GM18526 (cell line): ENCODE data around the gene MAP3K7.

ENCODE experiments used
- POLR2A ChIP-seq: IDR thresholded peaks from 3 replicates; pipeline ENCODE4 v1.6.1; 2011; ENCODE audit not compliant: insufficient read length; ENCODE audit errors: extremely low read depth

The MAP3K7 gene

GRCh38 chr6:90583836-90584481 is 2.9 kb downstream of the MAP3K7 start:
- no peak for TF ChIP-seq POLR2A

DNA sequence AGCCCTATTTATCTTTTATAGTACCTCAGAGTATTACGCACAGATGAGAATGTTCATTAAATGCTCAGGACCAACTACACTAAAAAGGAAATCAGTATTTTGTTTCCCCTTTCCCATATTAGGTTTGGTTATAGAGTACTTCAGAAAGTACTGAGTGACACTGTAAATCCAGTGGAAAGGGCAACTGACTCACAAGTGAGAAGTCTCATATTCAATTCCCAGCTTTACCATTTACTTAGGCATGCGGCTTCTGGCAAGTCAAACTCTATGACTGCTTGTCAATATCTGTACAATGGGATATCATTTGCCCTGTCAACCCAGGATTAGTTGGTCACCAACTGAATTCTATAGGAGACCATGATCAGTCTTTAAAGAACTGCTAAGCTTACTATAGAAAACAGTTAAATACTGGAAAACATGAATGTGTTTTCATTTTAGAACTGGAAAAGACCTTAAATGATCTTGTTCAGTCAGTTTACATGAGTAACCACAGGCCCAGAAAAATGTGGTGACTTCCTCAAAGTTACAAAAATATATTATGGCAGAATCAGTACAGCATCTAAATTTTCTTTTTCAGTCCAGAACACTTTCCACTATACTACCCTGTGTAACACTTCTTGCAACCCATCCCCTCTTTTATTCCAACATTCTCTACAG is 3.6 kb downstream of the MAP3K7 start:
- TF ChIP-seq POLR2A: no peak

GRCh38 chr6:90581146-90581545 is 5.7 kb downstream of the MAP3K7 start:
- TF ChIP-seq POLR2A: no peak

DNA sequence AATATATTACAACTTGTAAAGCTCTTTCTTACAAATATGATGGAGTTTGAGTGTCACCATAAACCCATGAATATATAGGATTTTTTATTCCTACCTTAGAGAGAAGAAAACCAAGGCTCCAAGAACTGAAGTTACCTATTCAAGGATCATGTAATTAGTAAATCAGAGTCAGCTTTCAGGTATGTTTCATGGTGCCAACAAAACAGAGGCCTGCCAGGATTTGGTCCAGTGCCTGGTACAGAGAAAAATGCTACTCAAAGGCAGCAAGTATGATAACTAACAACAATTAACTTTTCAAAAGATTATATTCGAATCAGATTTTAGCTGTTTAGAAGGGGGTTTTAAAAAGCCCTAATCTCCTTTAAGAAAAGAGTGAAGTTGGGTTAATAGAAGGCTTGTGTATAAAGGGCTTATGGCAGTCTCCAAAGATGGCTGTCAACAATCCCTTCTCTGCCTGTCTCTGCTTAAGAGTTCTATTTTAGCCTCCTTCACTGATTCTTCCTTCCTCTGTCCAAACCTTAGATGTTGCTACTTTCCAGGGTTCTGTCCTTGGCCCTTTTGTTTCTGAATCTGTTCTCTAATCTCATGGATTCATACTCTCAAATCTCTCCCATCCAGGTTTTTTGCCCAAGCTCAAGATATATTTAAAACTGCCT is 7.8 kb downstream of the MAP3K7 start:
- TF ChIP-seq POLR2A: no peak

GRCh38 chr6:90575267-90575666 is 11.6 kb downstream of the MAP3K7 start:
- TF ChIP-seq POLR2A: no peak

DNA sequence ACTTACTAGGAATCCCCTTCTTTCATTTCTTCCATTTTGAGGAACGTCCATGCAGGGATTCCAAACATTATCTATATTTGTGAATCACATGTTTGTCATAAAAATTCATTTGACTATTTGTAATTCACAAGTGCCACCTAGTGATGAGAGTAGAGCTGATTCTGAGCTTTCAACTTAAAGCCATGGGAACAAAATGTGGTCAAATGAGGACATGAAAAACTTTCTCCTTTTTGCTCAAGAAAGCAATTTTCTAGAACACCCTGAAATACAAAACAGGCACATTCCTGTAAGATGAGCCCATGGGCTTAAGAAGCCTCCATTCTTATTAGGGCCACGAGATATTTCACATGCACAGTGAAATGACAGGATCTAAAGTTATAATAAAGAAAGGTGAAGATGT is 12.3 kb downstream of the MAP3K7 start:
- TF ChIP-seq POLR2A: no peak

GRCh38 chr6:90573624-90574023 is 13.2 kb downstream of the MAP3K7 start:
- TF ChIP-seq POLR2A: no peak

GRCh38 chr6:90572856-90573255 is 14.0 kb downstream of the MAP3K7 start:
- TF ChIP-seq POLR2A: no peak

DNA sequence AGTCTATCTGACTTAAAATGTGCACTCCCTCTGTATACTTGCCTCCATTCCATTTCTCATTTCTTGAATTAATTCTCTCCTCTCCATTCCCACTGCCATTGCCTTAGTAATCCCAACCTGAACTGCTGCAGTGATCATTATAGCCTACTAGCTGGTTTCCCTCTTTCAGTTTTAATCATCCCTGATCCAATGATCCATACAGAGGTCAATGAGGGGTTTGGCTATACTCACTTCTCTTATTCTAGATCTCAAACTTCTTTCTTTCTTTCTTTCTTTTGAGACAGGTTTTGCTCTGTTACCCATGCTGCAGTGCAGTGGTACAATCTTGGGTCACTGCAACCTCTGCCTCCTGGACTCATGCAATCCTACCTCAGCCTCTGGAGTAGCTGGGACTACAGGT is 17.6 kb downstream of the MAP3K7 start:
- no peak for TF ChIP-seq POLR2A

DNA sequence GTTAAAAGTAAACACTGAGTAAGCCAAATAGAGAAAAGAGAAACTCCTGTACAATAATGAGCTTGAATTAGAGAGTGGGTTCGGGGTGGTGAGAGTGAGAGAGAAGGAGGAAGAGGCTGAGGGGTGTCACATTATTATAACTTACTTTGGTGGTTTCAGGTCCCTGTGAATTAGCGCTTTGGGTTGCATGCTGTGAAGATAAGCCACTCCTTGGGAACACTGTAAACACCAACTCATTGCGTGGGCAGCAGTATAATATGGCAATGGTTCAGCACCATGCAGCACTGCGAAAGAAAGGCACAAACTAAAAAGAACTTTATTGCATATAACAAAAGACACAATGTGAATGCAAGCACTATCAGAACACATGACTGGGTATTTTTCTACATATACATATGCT is 26.9 kb downstream of the MAP3K7 start:
- no peak for TF ChIP-seq POLR2A

GRCh38 chr6:90557006-90557405 is 29.9 kb downstream of the MAP3K7 start:
- TF ChIP-seq POLR2A: no peak

DNA sequence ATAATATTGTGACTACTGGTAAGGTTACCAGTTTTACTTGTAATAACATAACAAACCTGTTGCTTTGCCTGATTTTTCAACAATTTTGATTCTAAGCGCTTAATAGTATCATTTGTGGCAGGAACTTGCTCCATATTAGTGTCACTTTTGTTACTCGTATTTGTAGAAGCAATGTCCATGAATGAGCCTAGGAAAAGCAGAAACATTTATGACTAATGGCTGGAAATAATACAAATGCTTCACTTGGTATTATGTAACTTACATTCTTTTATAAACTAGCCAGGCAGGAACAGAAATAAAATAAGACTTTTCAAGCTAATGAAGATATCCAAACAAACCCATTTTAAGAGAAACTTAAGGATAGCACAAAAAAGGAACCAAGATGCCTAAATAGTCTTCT is 38.9 kb downstream of the MAP3K7 start:
- no peak for TF ChIP-seq POLR2A

DNA sequence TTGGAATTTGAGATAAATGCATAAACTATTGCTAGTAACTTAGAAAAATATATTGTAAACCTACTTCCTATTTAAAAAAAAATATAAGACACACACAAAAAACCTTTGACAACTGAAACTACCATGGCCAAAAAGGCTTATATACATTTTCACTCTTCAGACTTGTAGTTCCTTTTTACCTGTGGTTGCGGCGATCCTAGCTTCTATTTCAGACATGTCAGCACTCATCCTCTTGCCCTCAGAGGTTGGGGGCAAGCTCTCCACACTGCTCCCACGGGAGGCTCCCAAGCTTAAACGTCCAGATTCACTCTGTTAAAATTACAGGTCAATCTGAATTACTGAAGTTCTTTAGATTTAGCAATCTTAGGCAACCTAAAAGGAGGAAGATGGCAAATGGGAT is 39.8 kb downstream of the MAP3K7 start:
- TF ChIP-seq POLR2A: no peak

DNA sequence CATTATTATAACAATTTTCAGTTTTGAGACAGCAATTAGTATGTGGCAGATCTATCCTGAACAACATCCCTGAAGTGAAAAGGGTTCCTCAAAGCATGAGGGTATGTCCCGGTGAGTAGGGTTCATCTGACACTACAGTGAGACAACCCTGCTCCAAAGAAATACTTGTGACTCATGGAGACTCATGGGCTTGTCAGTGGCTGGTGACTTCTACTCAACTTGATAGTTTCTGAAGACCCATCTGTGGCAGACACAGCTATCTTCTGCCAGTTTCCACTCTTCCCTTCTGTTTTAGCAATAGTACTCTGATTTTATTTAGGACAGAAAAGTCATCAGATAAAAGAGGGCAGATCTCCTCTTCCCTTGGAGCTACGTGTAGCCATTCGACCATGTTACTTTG is 41.4 kb downstream of the MAP3K7 start:
- TF ChIP-seq POLR2A: no peak

DNA sequence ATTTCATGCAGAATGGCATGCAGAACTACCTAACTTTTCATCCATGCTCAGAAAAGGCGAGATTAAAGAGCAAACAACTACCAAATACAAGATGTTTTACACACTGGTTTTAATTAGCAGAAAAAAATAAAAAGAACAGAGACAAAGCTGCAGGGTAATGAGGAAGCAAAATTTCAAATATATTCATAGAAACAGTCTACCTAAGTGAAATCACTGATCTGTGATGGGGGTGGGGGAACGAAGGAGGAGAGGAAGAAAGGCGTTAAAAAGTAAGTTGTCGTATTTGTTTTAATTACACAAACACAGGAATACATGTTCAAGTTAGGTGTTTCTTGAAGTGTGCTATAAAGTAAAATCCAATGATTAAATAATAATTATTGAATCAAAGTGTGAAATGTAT is 42.1 kb downstream of the MAP3K7 start:
- no peak for TF ChIP-seq POLR2A

DNA sequence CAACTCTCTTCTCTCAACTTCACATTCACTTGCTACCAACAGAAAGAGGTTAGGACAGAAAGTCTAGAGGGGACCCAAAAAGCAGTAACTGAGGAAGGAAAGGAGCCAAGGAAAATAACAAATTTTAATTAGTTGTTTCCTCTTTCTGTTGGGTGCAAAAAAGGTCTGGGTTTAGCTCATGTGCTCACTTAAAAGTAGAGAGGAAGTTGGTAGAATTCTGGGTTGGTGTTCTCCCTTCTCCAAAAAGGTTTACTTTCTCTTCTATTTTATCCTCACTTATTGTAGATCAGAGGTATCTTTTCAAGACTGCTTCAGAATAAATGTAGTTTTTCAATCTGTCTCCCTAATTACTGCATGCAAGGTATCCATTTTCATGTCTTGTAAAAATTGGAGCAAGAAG is 42.8 kb downstream of the MAP3K7 start:
- no peak for TF ChIP-seq POLR2A
